Effector CD4-positive, alpha-beta T cell (primary cell): ENCODE results near the gene FOSB.

Experiments
- DNase-seq: peaks from one replicate; pipeline ENCODE4 v3.0.0-alpha.2; 2020

FOSB gene

GRCh38 chr19:45485305-45486077 is 17.7 kb downstream of the FOSB start:
- DNase-seq: peak; percentile 99

- DNase-seq: no peak
Observed at GRCh38 chr19:45488708-45489107, 20.9 kb downstream of the FOSB start.

GRCh38 chr19:45489216-45489855 is 21.5 kb downstream of the FOSB start:
- DNase-seq: no peak

- no peak for DNase-seq
Observed at GRCh38 chr19:45492137-45492626, 24.4 kb downstream of the FOSB start.

- no peak for DNase-seq
Observed at GRCh38 chr19:45492627-45493470, 25.1 kb downstream of the FOSB start.

GRCh38 chr19:45494261-45494916 is 26.6 kb downstream of the FOSB start:
- no peak for DNase-seq

GRCh38 chr19:45495178-45495577 is 27.4 kb downstream of the FOSB start:
- DNase-seq: no peak

GRCh38 chr19:45496349-45496953 is 28.7 kb downstream of the FOSB start:
- no peak for DNase-seq

GRCh38 chr19:45497791-45498190 is 30.0 kb downstream of the FOSB start:
- DNase-seq: no peak

GRCh38 chr19:45498411-45499195 is 30.8 kb downstream of the FOSB start, which contains the start of gene PPM1N:
PPM1N (plus strand) TSS chr19:45498443; CDS start chr19:45498473, 30 bp downstream.
- peak; percentile 49 for DNase-seq

GRCh38 chr19:45499196-45500180 is 31.7 kb downstream of the FOSB start:
- DNase-seq: peak; percentile 28

GRCh38 chr19:45500918-45501729 is 33.3 kb downstream of the FOSB start:
- no peak for DNase-seq

- no peak for DNase-seq
Observed at GRCh38 chr19:45501730-45502014, 33.9 kb downstream of the FOSB start.

- no peak for DNase-seq
Observed at GRCh38 chr19:45502111-45502510, 34.3 kb downstream of the FOSB start.

GRCh38 chr19:45503909-45504308 is 36.1 kb downstream of the FOSB start:
- DNase-seq: no peak

- no peak for DNase-seq
Observed at GRCh38 chr19:45505151-45505995, 37.6 kb downstream of the FOSB start.

GRCh38 chr19:45505996-45506245 is 38.1 kb downstream of the FOSB start:
- no peak for DNase-seq

- DNase-seq: peak; percentile 98
Observed at GRCh38 chr19:45506246-45506988, 38.6 kb downstream of the FOSB start.
